HG02610 (cell line): ENCODE measurements around the gene SLC6A11.

Experiments used
- ATAC-seq: cut with Tn5 transposase; IDR thresholded peaks from one replicate; pipeline ENCODE4 v1.9.1; 2021; ENCODE audit warnings: mild to moderate bottlenecking, moderate library complexity; ENCODE audit not compliant: unreplicated experiment

The SLC6A11 gene

DNA sequence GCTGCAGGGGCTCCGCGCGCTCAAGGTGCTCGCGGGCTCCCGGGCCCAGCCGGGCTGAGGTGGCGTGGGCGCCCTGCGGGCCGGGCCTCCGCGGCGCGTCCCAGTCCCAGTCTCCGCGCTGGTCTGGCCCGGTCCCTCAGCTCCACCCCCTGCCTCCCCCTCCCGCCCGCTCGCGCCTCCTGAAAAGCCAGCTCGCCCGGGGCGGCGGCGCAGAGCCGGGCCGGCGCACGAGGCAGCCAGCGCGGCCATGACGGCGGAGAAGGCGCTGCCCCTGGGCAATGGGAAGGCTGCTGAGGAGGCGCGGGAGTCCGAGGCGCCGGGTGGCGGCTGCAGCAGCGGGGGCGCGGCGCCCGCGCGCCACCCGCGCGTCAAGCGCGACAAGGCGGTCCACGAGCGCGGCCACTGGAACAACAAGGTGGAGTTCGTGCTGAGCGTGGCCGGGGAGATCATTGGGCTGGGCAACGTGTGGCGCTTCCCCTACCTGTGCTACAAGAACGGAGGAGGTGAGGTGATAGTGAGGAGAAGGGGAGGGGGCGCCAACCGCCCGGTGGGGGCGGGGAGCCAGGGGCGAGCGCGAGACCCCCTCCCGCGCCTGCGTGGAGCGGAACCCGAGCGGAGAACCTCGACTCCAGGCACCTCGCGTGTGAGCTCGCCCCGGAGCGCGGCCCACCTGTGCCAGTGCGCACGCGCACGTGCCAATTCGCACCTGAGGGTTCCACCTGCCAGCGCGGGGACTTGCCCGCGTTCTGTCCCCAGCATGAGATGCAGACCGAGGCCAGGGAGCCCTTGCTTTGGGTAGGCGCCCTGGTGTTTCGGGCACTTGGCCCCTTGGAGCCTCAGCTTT, at the start of gene SLC6A11:
Gene SLC6A11 (plus strand): TSS at position 210 of the 844 bp plus-strand sequence. CDS start 38 bp downstream, at position 248.
- ATAC-seq: no peak

DNA sequence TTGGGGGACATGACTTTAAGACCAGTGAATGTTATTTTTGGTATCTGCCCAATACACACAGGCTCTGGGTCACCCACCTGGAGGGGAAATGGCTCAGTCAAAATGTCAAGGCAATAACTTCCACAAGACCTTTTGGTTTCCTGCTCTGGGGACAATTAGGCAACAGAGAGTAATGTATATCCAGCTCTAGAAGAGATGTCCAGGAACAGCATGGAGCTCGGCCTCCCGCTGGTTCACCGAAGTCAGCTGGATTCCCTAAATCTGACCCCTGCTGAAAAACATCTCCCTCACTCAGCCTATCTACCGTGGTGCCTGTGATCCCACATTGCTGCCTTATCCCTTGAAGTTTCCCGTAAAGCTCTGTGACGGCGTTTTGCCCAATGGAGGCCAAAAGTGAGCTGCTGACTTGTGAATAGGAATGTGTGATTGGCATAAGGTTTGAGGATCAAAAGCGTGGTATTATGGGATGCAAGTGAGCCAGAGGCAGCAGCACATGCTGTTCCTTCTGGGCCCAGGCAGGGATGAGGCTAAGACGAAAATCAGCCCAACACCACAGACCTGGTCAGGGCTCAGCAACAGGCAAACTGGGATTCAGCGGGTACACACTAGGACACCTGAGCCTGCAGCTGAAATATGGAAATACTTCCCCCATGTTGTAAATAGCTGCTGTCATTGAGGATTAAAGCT, 47.2 kb upstream of the SLC6A11 start:
- ATAC-seq: no peak

DNA sequence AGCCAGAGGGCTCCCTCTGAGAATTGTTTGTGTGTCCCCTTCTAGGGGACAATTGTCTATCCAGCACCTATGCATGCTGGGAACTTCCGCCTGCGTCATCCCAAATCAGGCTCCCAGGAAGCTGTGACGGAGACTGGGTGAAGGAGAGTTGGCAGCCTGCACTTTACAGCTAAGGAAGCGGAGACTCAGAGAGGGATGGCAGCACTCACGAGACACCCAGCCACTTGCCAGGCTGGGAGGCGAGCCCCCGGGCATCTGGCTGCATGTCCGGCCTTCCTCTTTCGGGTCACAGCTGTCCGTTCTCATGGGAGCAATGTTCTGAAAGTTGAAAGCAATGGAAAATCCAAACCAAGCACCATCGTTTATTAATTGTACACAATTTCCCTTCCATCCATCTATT, 45.5 kb upstream of the SLC6A11 start:
- ATAC-seq: no peak

DNA sequence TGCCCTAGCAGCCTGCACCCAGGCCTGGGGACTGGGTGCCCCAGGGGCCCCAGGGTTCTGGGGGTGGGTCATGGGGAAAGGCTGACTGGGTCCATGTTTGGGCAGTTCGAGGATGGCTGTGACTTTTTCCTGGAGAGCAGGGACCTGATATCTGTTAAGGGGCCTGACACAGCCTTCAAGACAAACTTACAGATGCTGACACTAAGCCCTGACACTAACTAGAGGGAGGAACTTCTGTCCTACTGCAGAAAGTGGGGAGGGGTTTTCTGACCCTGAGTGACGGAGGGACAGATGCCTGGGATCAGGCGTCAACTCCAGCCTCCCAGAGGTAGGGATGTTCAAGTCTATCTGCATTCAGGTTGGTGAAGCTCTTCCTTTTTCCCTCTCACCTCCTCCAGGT, 45.0 kb upstream of the SLC6A11 start:
- ATAC-seq: no peak

DNA sequence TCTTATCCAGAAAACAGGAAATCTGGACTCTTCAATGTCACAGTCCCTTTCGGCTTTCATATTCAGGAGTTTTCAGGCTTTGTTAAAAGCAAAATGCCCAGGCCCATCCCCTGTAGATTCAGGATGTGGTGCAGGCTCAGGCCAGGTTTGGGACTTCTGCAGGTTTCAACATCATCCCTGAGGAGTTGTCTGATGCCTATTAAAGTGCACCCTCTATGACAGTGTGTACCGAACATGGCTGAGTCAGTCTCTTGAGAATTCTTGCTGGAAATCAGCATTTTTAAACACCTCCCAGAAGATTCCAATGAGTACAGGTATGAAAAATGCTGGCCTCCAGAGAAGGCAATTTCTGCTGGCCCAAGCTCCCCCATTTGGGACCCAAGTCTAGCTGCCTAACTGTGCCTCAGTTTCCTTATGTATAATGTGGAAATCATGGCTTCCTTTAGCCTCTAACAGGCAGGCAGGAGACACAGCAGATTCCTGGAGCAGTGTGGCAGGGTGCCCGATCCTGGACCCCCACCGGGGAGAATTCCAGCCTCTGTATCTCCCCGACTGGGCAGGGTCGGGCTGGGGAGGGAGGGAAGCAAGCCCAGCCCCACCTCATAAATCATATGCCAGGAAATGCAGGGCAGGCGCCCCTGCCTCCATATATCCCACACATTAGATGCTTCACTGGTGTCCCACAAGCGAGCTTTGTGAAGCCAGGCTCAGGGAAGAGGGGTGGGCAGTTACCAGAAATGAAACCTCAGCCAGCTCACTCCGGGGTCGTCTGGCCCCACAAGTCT, 44.4 kb upstream of the SLC6A11 start:
- ATAC-seq: no peak

DNA sequence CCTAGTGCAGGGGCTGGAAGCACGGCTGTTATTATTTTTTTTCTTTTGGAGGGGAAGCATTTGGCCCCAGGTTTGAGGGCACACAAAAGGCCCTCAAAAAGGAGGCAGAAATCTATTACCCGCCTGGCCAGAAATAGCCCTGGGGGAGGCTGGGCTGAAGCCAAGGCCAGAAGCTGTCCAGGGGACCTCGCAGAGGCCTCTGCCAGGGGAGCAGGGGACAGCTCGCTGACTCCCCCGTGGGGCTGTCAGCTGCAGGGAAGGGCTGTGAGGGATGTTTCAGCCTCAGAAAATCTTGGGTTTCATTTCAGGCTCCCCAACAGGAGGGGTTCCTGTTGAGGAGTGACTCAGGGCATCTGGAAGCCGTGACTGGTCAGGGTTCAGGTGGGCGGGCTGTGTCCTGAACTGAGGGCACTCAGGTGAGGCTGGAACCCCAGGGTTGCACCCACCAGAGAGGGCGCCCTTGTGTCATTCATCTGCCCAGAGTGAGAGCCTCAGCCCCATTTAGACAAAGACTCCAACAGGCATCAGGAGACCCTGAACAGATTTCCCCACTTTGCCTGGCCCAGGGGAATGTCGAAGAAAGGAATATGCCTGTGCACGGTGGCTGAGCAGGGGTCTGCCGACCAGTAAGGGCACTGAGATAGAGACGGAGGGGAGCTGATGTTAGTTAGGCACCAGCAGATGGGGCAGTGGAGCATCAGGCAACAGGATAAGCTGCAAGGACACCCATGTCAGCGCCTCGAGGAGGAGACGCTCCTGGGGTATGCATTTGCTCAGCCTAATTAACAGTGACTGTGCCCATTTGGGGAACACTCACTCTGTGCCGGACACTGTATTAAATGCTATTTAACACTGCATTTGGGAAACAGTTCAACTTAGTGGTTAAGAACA, 43.5 kb upstream of the SLC6A11 start:
- ATAC-seq: no peak

DNA sequence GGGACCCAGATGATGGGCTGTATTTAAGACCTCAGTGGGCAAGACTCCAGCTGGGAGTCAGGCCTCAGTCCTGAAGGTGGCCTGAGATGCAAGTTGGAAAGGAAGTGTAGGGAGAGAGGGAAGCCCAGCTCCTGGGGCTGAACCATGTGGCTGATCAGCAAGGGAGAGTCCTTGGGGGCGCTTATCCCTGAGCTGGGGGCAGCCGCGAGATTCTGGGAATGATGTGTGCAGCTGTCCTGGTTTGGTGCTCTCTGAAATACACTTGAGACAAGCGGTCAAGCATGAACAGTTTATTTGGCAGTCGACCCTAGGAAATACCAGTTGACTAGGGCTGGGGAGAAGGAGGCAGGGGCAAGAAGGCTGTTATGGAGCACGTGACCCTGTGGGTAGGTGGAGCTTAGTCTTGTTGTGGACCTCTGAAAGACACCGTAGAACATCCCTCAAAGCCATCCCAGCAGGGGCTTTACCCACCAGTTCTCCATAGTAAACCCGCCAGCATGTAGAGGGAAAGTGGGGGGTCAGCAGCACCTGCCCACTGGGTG, 41.8 kb upstream of the SLC6A11 start:
- ATAC-seq: no peak

DNA sequence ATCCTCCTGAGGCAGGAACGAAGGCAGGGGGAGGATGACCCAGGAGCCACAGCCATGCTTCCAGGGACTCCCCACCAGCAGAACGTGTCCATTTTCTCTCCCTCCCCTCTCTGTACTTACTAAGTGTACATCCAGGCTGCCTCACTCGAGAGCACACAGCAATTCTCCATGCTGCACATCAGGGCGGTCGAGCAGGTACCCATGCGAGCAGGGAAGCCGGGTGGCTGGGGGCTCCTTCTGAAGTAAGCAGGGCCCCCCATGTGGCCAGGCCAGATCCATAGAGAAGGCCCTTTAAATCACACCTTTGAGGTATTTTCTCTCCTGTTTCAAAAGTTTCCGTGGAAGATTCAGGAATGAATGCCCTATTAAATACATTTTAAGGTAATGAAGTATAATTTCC, 41.2 kb upstream of the SLC6A11 start:
- no peak for ATAC-seq

DNA sequence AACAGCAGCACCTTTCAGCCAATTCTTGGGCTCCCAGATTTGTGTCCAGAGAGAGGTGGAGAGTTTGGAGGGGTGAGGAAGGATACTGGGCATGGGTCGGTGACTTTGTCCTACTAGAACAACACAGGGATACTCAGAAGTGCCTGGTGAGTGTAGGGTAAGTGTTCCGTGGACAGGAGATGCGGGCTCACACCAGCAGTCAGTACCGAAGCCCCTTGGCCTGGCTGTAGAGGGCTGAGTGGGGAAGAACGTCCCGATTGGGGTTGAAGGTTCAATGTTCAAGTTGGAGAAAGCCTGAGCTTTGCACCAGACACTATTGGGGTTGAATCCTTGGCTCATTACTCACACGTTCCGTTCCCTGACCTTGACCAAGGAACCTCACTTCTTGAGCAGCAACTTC, 40.8 kb upstream of the SLC6A11 start:
- no peak for ATAC-seq

DNA sequence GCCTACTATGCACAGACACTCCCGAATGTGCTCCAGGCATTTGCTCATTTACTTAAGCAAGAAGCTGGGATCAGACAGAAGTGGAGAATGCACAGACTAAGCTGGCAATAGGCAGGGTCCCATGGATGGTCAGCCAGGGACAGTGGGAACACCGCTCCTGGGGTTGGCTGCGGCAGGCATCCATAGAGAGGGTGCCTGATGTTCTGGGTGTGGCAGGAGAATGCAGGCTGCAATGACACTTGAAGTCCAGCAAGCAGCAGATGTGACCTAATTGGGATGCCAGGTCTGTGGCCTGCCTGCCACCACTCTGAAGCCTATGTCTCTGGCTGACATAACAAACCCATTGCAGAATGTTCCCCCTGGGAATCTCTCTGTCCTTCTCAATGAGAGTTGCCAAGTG, 40.2 kb upstream of the SLC6A11 start:
- ATAC-seq: no peak

DNA sequence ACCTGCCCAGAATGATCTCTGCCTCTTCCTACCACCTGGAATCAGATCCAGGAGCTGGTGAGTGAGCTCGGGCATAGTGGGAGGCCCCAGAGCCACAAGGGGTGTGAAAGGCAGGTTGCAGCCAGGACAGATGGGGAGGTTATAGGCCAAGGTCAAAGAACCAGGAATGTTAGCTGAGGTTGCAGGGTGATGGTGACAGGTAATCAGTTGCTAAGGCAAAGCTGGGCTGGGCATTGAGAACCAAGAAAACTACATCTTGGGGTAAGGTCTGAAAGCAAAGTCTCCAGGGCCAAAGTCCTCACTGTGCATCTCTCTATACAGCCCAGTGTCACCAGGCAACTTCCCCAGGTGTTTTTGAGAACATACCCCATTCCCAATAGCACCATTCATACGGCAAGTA, 38.4 kb upstream of the SLC6A11 start:
- no peak for ATAC-seq

DNA sequence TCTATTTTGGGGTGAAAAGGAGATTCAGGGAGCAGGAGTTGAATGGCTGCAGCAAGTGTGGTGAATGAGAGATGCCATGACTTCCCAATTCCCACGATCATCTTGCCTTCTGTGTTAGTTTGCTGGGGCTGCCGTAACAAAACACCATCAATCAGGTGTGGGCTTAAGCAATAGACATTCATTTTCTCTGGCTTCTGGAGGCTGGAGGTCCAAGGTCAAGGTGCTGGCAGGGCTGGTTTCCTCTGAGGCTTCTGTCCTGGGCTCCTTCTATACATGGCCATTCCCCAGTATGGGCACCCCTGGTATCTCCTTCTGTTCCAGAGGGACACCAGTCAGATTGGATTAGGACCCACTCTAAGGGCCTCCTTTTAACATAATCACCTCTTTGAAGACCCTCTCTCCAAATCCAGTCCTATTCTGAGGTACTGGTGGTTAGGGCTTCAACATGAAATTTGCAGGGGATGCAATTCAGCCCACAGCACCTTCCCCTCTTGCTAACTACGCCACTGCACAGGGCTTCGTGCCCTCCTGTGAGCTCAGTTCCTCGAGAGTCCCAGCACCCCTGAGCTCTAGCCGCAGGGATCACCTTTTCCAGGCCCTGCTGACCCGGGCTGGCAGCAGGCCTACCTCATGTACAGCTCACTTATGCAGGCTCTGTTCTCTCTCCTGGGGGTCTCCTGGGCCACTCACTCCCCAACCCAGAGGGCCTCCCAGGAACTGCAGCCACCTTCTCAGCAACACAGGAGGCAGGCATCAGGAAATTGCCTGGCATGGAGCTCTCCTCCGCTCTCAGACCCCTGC, 37.3 kb upstream of the SLC6A11 start:
- no peak for ATAC-seq

DNA sequence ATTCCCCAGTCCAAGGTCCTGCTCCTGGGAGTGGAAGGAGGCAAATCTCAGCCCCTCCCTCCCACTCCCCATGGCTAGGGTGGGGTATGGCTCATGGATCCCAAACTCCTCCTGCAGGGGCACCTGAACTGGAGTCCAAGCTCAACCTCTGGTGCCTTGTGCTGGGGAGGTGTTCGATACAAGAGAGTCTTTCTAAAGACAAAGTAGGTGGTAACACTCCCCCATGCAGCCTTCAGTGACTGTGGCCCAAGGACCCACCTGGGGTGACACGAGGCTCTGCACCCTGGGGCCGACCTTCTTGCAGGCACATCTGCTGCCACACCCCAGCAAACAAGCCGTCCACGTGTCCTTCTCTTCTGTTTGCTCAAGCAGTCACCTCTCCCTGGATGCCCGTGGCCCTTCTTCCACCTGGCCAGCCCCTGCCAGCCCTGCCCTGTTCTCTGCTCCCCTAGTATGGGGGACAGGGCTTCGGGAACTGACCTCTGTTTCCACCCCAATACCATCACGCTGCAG, 36.7 kb upstream of the SLC6A11 start:
- no peak for ATAC-seq

DNA sequence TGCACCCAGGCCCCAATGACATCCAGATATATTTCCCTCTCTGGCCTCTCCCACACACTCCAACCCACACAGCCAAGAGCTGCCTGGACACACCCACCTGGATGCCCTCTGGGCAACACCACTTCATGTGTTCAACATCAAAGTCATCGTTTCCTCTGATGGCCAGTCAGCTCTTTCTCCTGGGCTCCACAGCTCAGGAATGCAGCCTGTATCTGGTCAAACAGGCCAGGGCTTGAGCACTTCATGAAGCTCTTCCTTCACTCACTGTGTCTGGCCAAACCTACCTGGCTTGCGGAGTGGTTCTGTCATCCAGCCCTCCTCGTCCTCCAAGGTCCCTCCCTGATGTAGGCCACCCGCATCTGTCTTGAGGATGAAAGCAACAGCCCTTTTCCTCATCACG, 35.8 kb upstream of the SLC6A11 start:
- no peak for ATAC-seq

DNA sequence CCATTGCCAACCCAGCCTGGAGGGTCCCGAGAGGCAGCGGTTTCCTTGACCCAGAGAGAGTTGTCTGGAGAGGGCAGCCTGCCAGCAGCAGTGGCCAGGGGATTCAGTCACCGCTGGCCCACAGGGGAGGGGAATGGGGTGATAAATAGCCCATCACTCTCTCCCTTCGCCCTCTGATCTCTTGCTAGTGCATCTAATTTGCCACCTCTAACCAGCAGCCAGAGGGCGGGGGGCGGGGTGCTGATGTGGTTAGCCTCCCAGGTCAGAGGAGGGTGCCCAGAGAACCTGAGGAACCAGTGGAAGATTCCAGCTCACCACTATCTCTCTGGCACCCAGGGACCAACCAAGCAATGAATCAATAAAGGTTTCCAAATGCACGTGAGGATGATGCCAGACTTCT, 35.1 kb upstream of the SLC6A11 start:
- ATAC-seq: no peak

DNA sequence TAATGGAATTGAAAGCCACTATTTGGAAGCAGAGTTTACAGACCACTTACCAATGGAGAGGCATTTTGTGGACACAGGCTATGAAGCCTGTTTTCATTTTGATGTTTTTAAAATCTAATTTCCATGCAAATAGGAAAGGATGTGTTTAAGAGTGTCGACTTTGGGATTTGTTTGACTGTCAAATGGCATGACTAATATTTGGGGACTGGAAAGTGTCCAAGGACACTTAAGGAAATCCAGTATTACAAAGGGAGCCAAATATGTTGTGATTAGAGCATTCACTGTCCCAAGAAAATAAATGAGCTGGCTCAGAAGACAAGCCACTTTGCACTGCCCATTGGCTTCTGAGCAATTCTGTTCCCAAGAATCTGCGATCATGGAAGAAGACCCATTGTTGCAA, 34.0 kb upstream of the SLC6A11 start:
- no peak for ATAC-seq

DNA sequence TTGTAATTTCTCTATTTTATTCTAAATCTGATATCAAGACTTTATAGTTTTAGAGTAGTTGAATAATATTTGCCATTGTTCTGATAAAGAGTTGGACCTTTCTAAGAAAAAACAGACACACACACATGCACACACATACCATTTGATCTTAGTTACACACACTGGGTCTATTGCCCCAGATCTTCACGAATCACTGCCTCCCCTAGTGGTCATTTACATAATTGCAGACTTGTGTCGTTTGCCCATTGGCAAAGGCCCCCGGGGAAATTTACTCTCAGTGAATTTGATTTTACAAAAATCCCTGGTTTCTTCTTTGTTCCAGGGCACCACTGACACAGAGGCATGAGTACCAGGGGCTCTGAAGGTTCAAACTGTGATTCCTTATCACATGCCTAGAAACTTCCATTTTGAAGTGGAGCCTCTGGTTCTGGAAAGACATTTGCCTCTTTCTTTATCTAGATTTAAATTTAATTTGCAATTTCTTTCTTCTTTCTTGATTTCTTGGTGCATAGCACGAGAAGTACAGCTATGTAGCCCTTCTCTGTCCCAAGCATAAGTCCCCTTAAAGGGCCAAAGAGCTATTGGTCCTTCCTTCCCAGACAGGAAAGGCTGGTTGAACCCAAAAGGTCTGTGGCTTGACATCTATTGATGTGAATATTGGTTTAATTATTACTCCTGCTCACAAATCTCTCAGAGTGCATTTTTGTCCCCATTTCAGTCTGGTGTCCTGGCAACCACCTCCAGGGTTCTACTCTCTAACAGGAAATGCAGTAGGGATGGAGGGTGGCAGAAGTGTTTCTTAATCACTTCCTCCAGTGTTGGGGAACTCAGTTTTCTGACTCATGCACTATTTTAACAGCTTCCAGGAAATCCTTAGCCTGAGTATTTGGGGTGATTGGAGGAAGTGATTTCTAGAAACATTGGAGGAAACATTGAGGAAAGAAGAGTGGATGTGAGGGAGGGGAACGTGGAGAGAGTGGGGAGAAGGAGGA, 32.4 kb upstream of the SLC6A11 start:
- no peak for ATAC-seq

DNA sequence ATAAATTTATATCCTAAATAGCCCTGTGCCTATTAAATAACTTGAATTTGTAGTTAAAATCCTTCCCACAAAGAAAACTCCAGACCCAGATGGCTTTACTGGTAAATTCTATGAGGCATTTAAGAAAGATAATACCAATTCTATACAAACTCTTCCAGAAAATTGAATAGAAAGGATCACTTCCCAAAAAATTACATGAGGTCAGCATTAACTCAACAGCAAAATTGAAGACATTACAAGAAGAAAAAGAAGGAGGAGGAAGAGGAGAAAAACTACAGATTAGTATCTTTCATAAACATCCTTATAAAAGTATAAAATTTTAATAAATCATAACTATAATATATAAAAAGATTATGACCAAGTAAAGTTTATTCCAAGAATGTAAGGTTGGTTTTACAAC, 29.4 kb upstream of the SLC6A11 start:
- ATAC-seq: no peak
